CD4-positive, alpha-beta T cell (primary cell): Measurements from ENCODE around the gene IGSF23. TPM values are rescaled to one million over a fixed set of nuclear protein-coding genes. Genes with fewer than 3 reads are reported as not detected.

ENCODE experiments used
- ATAC-seq: fragments of 200-7000 bp; cut with Tn5 transposase; one replicate; pipeline ENCODE4 v1.10.0; 2022; ENCODE audit warnings: mild to moderate bottlenecking; ENCODE audit not compliant: poor library complexity
- CTCF ChIA-PET: fragments of 350-600 bp; sonication (Branson Sonifier 250); formaldehyde crosslinking; loops from one replicate; lab custom pipeline; 2021; ENCODE audit warnings: antibody characterized with exemption, inconsistent platforms; lab: Charles Lee
- POLR2A ChIA-PET: fragments of 350-600 bp; sonication (Branson Sonifier 250); formaldehyde crosslinking; loops from one replicate; lab custom pipeline; 2021; ENCODE audit warnings: antibody characterized with exemption, inconsistent platforms; lab: Charles Lee
- DNase-seq, 14 experiments: peaks; one replicate each; pipeline ENCODE4 v3.0.0-alpha.2; 2013 to 2020; ENCODE audit warnings: mixed read lengths in 2 of 14
- H3K27ac ChIP-seq, 2 donors: one replicate each; pipeline versions ENCODE4 v1.5.1 to v1.7.0; 2013; ENCODE audit warnings: low read length in 2 of 2, low read depth in 1 of 2, mild to moderate bottlenecking in 1 of 2
- H3K27me3 ChIP-seq, 2 experiments: 1 replicate in 1 of 2; 2 replicates in 1 of 2; pipeline versions ENCODE4 v1.6.1 to v1.7.0; 2013; ENCODE audit warnings: low read length in 2 of 2, control low read depth in 1 of 2, mild to moderate bottlenecking in 1 of 2, moderate library complexity in 1 of 2; ENCODE audit not compliant: insufficient read depth in 2 of 2, control insufficient read depth in 1 of 2
- H3K36me3 ChIP-seq: one replicate; pipeline ENCODE4 v1.6.1; 2013; ENCODE audit warnings: low read length, control low read depth; ENCODE audit not compliant: insufficient read depth
- H3K4me1 ChIP-seq: one replicate; pipeline ENCODE4 v1.6.1; 2013; ENCODE audit warnings: low read length, control low read depth; ENCODE audit not compliant: insufficient read depth
- H3K4me3 ChIP-seq: one replicate; pipeline ENCODE4 v1.5.1; 2013; ENCODE audit warnings: mild to moderate bottlenecking, low read length, moderate library complexity
- H3K9me3 ChIP-seq, 2 experiments: 1 replicate in 1 of 2; 2 replicates in 1 of 2; pipeline versions ENCODE4 v1.6.1 to v1.7.0; 2013; ENCODE audit warnings: low read length in 2 of 2, mild to moderate bottlenecking in 2 of 2, control low read depth in 1 of 2, moderate library complexity in 1 of 2; ENCODE audit not compliant: control insufficient read depth in 1 of 2, insufficient read depth in 1 of 2
- H3K27ac Mint-ChIP-seq: one replicate; pipeline ENCODE4 v1.8.0; 2020; ENCODE audit warnings: mixed read lengths
- H3K27me3 Mint-ChIP-seq: one replicate; pipeline ENCODE4 v1.8.0; 2021; ENCODE audit warnings: mixed read lengths
- H3K36me3 Mint-ChIP-seq: one replicate; pipeline ENCODE4 v1.8.0; 2021; ENCODE audit warnings: low read depth, mixed read lengths
- H3K4me1 Mint-ChIP-seq: one replicate; pipeline ENCODE4 v1.8.0; 2021; ENCODE audit warnings: low read depth, mixed read lengths
- H3K4me3 Mint-ChIP-seq: one replicate; pipeline ENCODE4 v1.8.0; 2020; ENCODE audit warnings: mild to moderate bottlenecking, mixed read lengths
- H3K9me3 Mint-ChIP-seq: one replicate; pipeline ENCODE4 v1.8.0; 2020; ENCODE audit warnings: mixed read lengths
- CTCF ChIP-seq: fragments of 200-600 bp; IDR thresholded peaks from one replicate; pipeline ENCODE4 v1.8.0; 2022; ENCODE audit warnings: antibody characterized with exemption, mild to moderate bottlenecking
- intact Hi-C, 2 experiments: fragments of 100-400 bp; cut with DNase I in 1 of 2; cut with micrococcal nuclease in 1 of 2; formaldehyde crosslinking; loops; one replicate each; pipeline versions ENCODE4 v1.15.1 to v1.9.0; 2023 to 2025; cut with DNase I, micrococcal nuclease
- total RNA-seq, 174 experiments: library from RNA in 2 of 174; stranded (reverse) in 2 of 174; gene quantifications; one replicate each; pipeline ENCODE4 v1.2.3 and lab custom pipeline; 2021 to 2026

IGSF23 gene
- total RNA-seq, 2 experiments from 2014 or later = not detected

GRCh38 chr19:44602081-44602480, 11.3 kb upstream of the IGSF23 start:
- ChIA-PET POLR2A (no interaction called here), CTCF (no interaction called here)
- Mint-ChIP-seq H3K4me1 (peaks cover 4% of the 10 kb centered on the region), H3K27ac (no peak overlapping the region), H3K27me3 (peaks cover 12% of the 10 kb centered on the region), H3K9me3 (peaks cover 5% of the 10 kb centered on the region), H3K4me3 (no peak overlapping the region), H3K36me3 (no peaks in the 10 kb centered on the region)
- Histone ChIP-seq H3K4me1 (no peaks in the 10 kb centered on the region), H3K9me3 (peaks cover 6 to 16% of the 10 kb centered on the region in 2 experiments), H3K4me3 (no peak overlapping the region), H3K27me3 (no peaks in the 10 kb centered on the region), H3K27ac (no peak overlapping the region), H3K36me3 (no peaks in the 10 kb centered on the region)
- intact Hi-C loops = no loop called here
- ATAC-seq (no peak), DNase-seq (no peak)
- TF ChIP-seq CTCF = no peak

GRCh38 chr19:44603201-44603945, 10.0 kb upstream of the IGSF23 start:
- H3K4me1 ChIP-seq = no peaks in the 10 kb centered on the region
- H3K36me3 ChIP-seq = no peaks in the 10 kb centered on the region
- TF ChIP-seq CTCF = no peak
- ChIA-PET CTCF (no interaction called here), POLR2A (no interaction called here)
- Mint-ChIP-seq H3K27me3 (peaks cover 4% of the 10 kb centered on the region), H3K36me3 (no peaks in the 10 kb centered on the region), H3K4me1 (peaks cover 14% of the 10 kb centered on the region), H3K9me3 (peaks cover 2% of the 10 kb centered on the region), H3K27ac (no peak overlapping the region), H3K4me3 (no peak overlapping the region)
- no peak for DNase-seq
- H3K4me3 ChIP-seq = no peak overlapping the region
- H3K27ac ChIP-seq = no peak overlapping the region
- no peaks in the 10 kb centered on the region for H3K27me3 ChIP-seq
- intact Hi-C loops = no loop called here
- peaks cover 3 to 13% of the 10 kb centered on the region in 2 experiments for H3K9me3 ChIP-seq
- ATAC-seq = no peak

GRCh38 chr19:44604241-44604640, 9.1 kb upstream of the IGSF23 start:
- intact Hi-C loops = no loop called here
- Histone ChIP-seq H3K27me3 (no peaks in the 10 kb centered on the region), H3K27ac (no peak overlapping the region), H3K9me3 (peaks cover 0 to 10% of the 10 kb centered on the region in 2 experiments), H3K4me1 (no peaks in the 10 kb centered on the region), H3K4me3 (no peak overlapping the region), H3K36me3 (no peaks in the 10 kb centered on the region)
- POLR2A ChIA-PET = no interaction called here
- CTCF ChIA-PET = no interaction called here
- no peaks in the 10 kb centered on the region for H3K36me3 Mint-ChIP-seq
- H3K9me3 Mint-ChIP-seq = peaks cover under 1% of the 10 kb centered on the region
- no peak overlapping the region for H3K4me3 Mint-ChIP-seq
- ATAC-seq (no peak), DNase-seq (no peak)
- H3K27ac Mint-ChIP-seq = no peak overlapping the region
- TF ChIP-seq CTCF = no peak
- no peaks in the 10 kb centered on the region for H3K27me3 Mint-ChIP-seq
- H3K4me1 Mint-ChIP-seq = peaks cover 14% of the 10 kb centered on the region
